Raji (cell line): ENCODE results near the gene DGCR8.

Experiments
- POLR2A ChIP-seq: IDR thresholded peaks from 2 replicates; pipeline ENCODE4 v1.6.1; 2011; ENCODE audit warnings: low read depth, low read length, control low read depth; ENCODE audit not compliant: insufficient read depth

Gene DGCR8

GRCh38 chr22:20091690-20092476 is 11.8 kb downstream of the DGCR8 start:
- no peak for TF ChIP-seq POLR2A

DNA sequence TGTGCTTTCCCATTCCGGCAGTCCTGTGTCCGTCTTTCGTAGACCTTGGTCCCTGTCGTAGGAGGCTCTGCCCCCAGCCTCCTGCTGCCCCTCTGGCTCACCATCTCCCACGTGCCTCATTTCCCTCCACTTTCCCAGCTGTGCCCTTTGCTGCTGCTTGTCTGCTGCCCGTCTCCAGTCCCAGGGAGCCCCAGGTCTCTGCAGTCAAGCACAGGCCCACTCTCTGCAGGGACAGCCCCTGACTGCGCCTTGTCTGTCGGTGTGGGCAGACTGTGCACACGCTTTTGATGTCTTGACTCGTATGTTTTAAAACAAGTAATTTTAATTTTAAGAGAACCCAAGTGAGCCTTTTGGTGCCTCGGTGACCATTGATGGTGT is 12.4 kb downstream of the DGCR8 start:
- no peak for TF ChIP-seq POLR2A

- TF ChIP-seq POLR2A, result no peak
Measured at GRCh38 chr22:20093418-20094196, 13.6 kb downstream of the DGCR8 start.

GRCh38 chr22:20094197-20094807 is 14.3 kb downstream of the DGCR8 start:
- no peak for TF ChIP-seq POLR2A

DNA sequence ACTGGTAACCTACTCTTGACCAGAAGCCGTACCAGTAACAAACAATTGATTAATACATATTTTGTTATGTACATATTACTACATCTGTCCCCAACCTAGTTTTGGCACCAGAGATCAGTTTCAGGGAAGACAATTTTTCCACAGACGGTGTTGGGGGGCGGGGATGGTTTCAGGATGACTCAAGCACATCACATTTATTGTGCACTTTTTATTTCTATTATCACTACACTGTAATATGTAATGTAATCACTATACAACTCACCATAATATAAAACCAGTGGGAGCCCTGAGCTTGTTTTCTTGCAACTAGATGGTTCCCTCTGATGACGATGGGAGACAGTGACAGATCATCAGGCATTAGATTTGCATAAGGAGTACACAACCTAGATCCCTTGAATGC is 15.5 kb downstream of the DGCR8 start:
- no peak for TF ChIP-seq POLR2A

DNA sequence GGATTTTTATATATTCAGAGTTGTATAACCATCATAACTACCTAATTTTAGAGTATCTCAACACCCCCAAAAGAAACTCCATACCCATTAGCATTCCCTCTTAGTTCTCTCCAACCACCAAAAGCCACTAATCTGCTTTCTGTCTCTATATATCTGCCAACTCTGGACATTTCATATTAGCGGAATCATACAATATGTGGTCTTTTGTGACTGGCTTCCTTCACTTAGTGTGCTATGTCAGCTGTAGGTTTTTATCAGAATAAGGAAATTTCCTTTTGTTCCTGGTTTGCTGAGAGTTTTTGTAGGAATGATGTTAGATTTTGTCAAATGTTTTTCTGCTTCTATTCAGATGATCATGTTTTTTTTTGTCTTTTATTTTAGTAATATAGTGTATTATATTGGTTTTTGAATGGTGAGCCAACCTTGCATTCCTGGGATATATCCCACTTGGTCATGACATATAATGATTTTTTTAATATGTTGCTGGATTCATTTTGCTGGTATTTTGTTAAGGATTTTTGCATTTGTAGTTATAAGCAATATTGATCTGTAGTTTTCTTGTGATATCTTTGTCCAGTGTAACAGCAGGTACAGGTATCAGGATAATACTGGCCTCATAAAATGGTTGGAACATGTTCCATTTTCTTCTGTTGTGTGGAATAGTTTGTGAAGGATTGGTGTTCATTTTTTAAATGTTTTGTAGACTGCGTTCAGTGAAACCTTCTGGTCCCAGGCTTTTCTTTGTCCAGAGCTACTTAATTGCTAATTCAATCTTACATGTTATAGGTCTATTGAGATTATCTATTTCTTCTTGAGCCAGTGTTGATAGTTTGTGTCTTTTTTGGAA is 16.8 kb downstream of the DGCR8 start:
- TF ChIP-seq POLR2A, result no peak

- TF ChIP-seq POLR2A, result no peak
Measured at GRCh38 chr22:20099099-20099711, 19.2 kb downstream of the DGCR8 start.

- TF ChIP-seq POLR2A, result no peak
Measured at GRCh38 chr22:20101638-20102037, 21.6 kb downstream of the DGCR8 start.

- TF ChIP-seq POLR2A, result no peak
Measured at GRCh38 chr22:20102203-20102780, 22.3 kb downstream of the DGCR8 start.

- no peak for TF ChIP-seq POLR2A
Measured at GRCh38 chr22:20105456-20106204, 25.6 kb downstream of the DGCR8 start.

DNA sequence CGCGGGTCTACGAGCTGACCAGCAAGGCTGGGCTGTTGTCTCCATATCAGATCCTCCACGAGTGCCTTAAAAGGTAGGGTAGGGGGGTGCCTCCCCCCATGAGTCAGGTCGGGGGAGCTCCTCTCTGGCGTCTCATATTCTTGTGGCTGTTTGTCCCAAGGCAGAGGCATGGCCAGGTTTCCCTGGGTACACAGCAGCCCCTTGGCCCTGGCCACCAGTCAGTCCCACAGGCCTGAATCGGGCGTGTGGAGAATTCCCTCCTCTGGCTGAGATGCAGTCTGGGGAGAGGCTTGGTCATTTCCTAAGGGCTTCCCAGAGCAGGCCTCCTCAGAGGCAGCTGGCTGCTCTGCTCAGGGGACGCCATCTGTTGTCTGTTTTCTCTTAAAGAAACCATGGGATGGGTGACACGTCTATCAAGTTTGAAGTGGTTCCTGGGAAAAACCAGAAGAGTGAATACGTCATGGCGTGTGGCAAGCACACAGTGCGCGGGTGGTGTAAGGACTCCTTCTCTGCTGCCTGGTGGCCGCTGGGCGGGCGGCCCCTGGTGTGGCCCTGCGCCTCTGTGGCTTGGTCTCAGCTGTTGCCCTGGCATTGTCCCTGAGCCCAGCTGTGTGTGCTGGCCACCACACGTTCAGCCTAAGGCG is 26.3 kb downstream of the DGCR8 start:
- TF ChIP-seq POLR2A, result no peak

GRCh38 chr22:20106849-20107237 is 26.8 kb downstream of the DGCR8 start:
- no peak for TF ChIP-seq POLR2A

GRCh38 chr22:20107471-20107901 is 27.4 kb downstream of the DGCR8 start:
- no peak for TF ChIP-seq POLR2A

GRCh38 chr22:20107951-20108756 is 28.1 kb downstream of the DGCR8 start:
- TF ChIP-seq POLR2A, result no peak
